Heart left ventricle (tissue), 13 donors: ENCODE measurements around the gene TTN.

Source experiments
- CTCF ChIP-seq, 12 donors: fragments of 200-600 bp; sonication (generic) in 4 of 12; IDR thresholded peaks; one replicate each; pipeline versions ENCODE4 v1.5.0 to v1.8.0; 2018 to 2022; ENCODE audit warnings: antibody characterized with exemption in 12 of 12, mild to moderate bottlenecking in 5 of 12
- POLR2A ChIP-seq, 2 donors: fragments of 450-650 bp; IDR thresholded peaks; one replicate each; pipeline ENCODE4 v1.6.1; 2017; ENCODE audit warnings: antibody characterized with exemption in 2 of 2, mild to moderate bottlenecking in 2 of 2, moderate library complexity in 2 of 2
- donor health status: ischemic (EF 13 %, LVEDD 7.1; RV severe dilation, severe dysfunction).
- donor health status: DM: no; HTN: yes; CAD: no.
- donor health status: DM: no; HTN: no; CAD: no.
- donor health status: ischemic (EF 25% LVEDD 6.9; RV normal size, moderate dysfunction).
- donor health status: ischemic (EF 25% LVEDD 5.7; RV mildly dilated, moderate dysfunction).
- donor health status: ischemic (EF 35%, LVEDD 5.7; RV mildly dilated, moderate dysfunction).
- donor health status: nonischemic (EF 11% LVEDD 7.7; RV severe dilation, severe dysfunction).
- donor health status: DM: yes; HTN: yes; CAD: no.
- donor health status: PGD.
- donor health status: ischemic (EF 29% LVEDD 5.4; RV normal size, mild dysfunction).
- donor health status: nonischemic (EF 23%, LVEDD 6.1; RV moderate dilation, normal function).

GRCh38 chr2:178732913-178733312 is 74.3 kb downstream of the TTN start:
- TF ChIP-seq POLR2A (IDR thresholded peaks at IDR 0.05) (no peak), CTCF (IDR thresholded peaks at IDR 0.05) (no peak)
